Caco-2 (cell line): ENCODE results near the gene MYO6. TPM values are rescaled to one million over a fixed set of nuclear protein-coding genes. Genes with fewer than 3 reads are reported as not detected.

ENCODE experiments used
- BruUV-seq: library from RNA; stranded (reverse); fragments of 400-500 nt; replicated peaks from 2 replicates; lab custom pipeline; 2021; lab: Mats Ljungman, UMichigan
- CTCF ChIA-PET: fragments of 300-600 bp; sonication (Branson Sonifier 250); formaldehyde crosslinking; loops from one replicate; lab custom pipeline; 2022; ENCODE audit warnings: antibody characterized with exemption; lab: Charles Lee
- POLR2A ChIA-PET: fragments of 300-600 bp; sonication (Branson Sonifier 250); formaldehyde crosslinking; loops from one replicate; lab custom pipeline; 2022; ENCODE audit warnings: antibody characterized with exemption; lab: Charles Lee
- DNase-seq, 2 experiments: peaks; one replicate each; pipeline versions ENCODE4 v3.0.0 to v3.0.0-alpha.2; 2020 to 2022
- H3K27me3 ChIP-seq: replicated peaks from 2 replicates; pipeline ENCODE4 v1.6.0; 2011; ENCODE audit warnings: low read length; ENCODE audit not compliant: control insufficient read depth, insufficient read depth
- H3K36me3 ChIP-seq: 2 replicates; pipeline ENCODE4 v1.5.1; 2011; ENCODE audit warnings: low read length; ENCODE audit not compliant: control insufficient read depth, insufficient read depth
- H3K4me1 ChIP-seq: fragments of 250-450 bp; sonication (Bioruptor Pico); 2 replicates; pipeline ENCODE4 v1.5.1; 2020; ENCODE audit warnings: mild to moderate bottlenecking
- H3K4me3 ChIP-seq: 2 replicates; pipeline ENCODE4 v1.5.1; 2011; ENCODE audit warnings: low read depth, mild to moderate bottlenecking, control low read depth, low read length
- H3K9me3 ChIP-seq: fragments of 250-450 bp; sonication (Bioruptor Pico); 2 replicates; pipeline ENCODE4 v1.5.1; 2020; ENCODE audit warnings: mild to moderate bottlenecking, moderate library complexity
- H3K27ac Mint-ChIP-seq: one replicate; pipeline ENCODE4 v1.8.0; 2022; ENCODE audit warnings: mixed read lengths; ENCODE audit not compliant: unreplicated experiment
- H3K27me3 Mint-ChIP-seq: one replicate; pipeline ENCODE4 v1.8.0; 2022; ENCODE audit warnings: mixed read lengths; ENCODE audit not compliant: insufficient read depth, unreplicated experiment
- H3K36me3 Mint-ChIP-seq: one replicate; pipeline ENCODE4 v1.8.0; 2022; ENCODE audit warnings: mild to moderate bottlenecking, mixed read lengths; ENCODE audit not compliant: insufficient read depth, unreplicated experiment
- H3K4me1 Mint-ChIP-seq: one replicate; pipeline ENCODE4 v1.8.0; 2022; ENCODE audit warnings: low read depth, mixed read lengths; ENCODE audit not compliant: unreplicated experiment
- H3K4me3 Mint-ChIP-seq: one replicate; pipeline ENCODE4 v1.8.0; 2022; ENCODE audit warnings: mild to moderate bottlenecking, moderate library complexity, mixed read lengths; ENCODE audit not compliant: unreplicated experiment
- H3K9me3 Mint-ChIP-seq: one replicate; pipeline ENCODE4 v1.8.0; 2022; ENCODE audit warnings: mixed read lengths; ENCODE audit not compliant: unreplicated experiment
- intact Hi-C: fragments of 100-400 bp; cut with micrococcal nuclease; formaldehyde crosslinking; loops from one replicate; pipeline ENCODE4 v1.10.0; 2022; ENCODE audit not compliant: unreplicated experiment
- total RNA-seq: library from RNA; stranded (reverse); gene quantifications from 2 replicates; pipeline ENCODE4 v1.2.3, GENCODE V29; 2022
- TF ChIP-seq, protein P1 (sequence below), 2 experiments: fragments of 200-600 bp in 1 of 2; IDR thresholded peaks; 1 replicate in 1 of 2; 2 replicates in 1 of 2; pipeline versions ENCODE4 v1.5.1 to v1.8.0; 2011 to 2022; ENCODE audit warnings: antibody characterized with exemption in 1 of 2, control low read depth in 1 of 2, inconsistent platforms in 1 of 2, low read depth in 1 of 2, low read length in 1 of 2, mild to moderate bottlenecking in 1 of 2, moderate library complexity in 1 of 2; ENCODE audit not compliant: insufficient read depth in 1 of 2, severe bottlenecking in 1 of 2, unreplicated experiment in 1 of 2

MYO6 gene
- total RNA-seq, 1 experiment from 2014 or later, result 43.0 TPM

DNA sequence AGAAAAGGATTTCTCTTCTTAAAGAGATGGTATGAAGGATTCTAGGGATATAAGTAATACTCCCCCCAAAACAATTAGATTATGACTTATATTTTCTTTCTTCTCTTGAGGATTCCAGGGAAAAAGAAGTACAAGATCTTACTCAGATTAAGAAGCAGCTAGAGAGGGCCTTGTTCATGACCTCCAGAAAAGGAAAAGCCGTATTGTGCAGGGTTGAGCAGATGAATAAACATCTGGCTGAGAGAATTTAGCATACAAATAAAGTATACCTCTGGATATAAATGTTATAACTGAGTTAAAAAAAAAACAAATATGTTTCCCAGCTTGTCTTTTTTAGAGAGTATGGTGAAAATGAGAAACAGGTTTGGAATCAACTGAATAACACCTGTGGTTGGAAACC lies 11.3 kb downstream of the MYO6 start:
- ChIA-PET CTCF (no interaction called here), POLR2A (no interaction called here)
- Mint-ChIP-seq H3K4me1 (peaks cover 5% of the 10 kb centered on the region), H3K9me3 (no peaks in the 10 kb centered on the region), H3K27me3 (no peaks in the 10 kb centered on the region), H3K36me3 (peaks cover 6% of the 10 kb centered on the region), H3K4me3 (no peak overlapping the region), H3K27ac (no peak overlapping the region)
- no peaks in the 10 kb centered on the region for H3K9me3 ChIP-seq
- intact Hi-C loops, result no loop called here
- BruUV-seq, result no TSS peak
- H3K4me1 ChIP-seq, result peaks cover 5% of the 10 kb centered on the region
- no peak overlapping the region for H3K4me3 ChIP-seq
- H3K36me3 ChIP-seq, result no peaks in the 10 kb centered on the region
- no peak for DNase-seq
- TF ChIP-seq, protein P1, sequence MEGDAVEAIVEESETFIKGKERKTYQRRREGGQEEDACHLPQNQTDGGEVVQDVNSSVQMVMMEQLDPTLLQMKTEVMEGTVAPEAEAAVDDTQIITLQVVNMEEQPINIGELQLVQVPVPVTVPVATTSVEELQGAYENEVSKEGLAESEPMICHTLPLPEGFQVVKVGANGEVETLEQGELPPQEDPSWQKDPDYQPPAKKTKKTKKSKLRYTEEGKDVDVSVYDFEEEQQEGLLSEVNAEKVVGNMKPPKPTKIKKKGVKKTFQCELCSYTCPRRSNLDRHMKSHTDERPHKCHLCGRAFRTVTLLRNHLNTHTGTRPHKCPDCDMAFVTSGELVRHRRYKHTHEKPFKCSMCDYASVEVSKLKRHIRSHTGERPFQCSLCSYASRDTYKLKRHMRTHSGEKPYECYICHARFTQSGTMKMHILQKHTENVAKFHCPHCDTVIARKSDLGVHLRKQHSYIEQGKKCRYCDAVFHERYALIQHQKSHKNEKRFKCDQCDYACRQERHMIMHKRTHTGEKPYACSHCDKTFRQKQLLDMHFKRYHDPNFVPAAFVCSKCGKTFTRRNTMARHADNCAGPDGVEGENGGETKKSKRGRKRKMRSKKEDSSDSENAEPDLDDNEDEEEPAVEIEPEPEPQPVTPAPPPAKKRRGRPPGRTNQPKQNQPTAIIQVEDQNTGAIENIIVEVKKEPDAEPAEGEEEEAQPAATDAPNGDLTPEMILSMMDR (IDR thresholded peaks at IDR 0.05; ENCODE audit: insufficient read depth in 1 of 2, low read depth in 1 of 2, low read length in 1 of 2, severe bottlenecking in 1 of 2, unreplicated experiment in 1 of 2), result no peak
- H3K27me3 ChIP-seq, result no peaks in the 10 kb centered on the region

DNA sequence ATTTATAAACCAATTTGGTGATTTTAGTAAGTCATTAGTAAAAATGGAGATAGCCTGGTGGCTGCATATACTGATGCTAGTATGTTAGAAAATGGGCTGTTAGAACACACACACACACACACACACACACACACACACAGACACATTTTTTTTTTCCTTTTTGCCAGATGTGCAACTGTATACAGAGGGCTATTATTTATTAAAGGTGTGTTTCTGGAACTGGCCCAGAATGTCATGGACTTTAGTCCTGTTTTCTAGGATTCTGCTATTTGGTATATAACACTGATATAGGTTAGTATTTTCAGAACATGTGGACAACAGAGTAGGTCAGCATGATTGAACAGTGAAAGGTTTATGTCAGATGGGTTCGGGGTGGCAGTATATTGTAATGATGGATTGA lies 12.4 kb downstream of the MYO6 start:
- ChIA-PET POLR2A (no interaction called here), CTCF (no interaction called here)
- Mint-ChIP-seq H3K27me3 (no peaks in the 10 kb centered on the region), H3K4me1 (peaks cover 5% of the 10 kb centered on the region), H3K9me3 (no peaks in the 10 kb centered on the region), H3K36me3 (no peaks in the 10 kb centered on the region), H3K4me3 (no peak overlapping the region), H3K27ac (no peak overlapping the region)
- intact Hi-C loops, result no loop called here
- DNase-seq, result no peak
- Histone ChIP-seq H3K4me3 (no peak overlapping the region), H3K9me3 (no peaks in the 10 kb centered on the region), H3K27me3 (no peaks in the 10 kb centered on the region), H3K4me1 (peaks cover 5% of the 10 kb centered on the region), H3K36me3 (no peaks in the 10 kb centered on the region)
- no TSS peak for BruUV-seq
- TF ChIP-seq, protein P1 (IDR thresholded peaks at IDR 0.05; ENCODE audit: insufficient read depth in 1 of 2, low read depth in 1 of 2, low read length in 1 of 2, severe bottlenecking in 1 of 2, unreplicated experiment in 1 of 2), result no peak

DNA sequence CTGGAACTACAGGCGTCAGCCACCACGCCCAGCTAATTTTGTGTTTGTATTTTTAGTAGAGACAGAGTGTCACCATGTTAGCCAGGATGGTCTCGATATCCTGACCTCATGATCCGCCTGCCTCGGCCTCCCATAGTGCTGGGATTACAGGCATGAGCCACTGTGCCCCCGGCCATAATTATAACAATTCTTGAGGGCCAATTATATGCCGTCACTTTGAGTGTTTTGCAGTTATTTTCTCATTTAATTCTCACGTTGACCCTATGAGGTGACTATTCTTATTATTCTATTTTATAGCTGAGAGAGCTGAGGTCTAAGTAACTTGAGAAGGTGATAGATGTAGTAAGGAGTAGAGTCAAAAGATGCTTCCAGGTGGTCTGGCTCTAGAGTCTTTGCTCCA lies 13.0 kb downstream of the MYO6 start:
- Mint-ChIP-seq H3K27ac (no peak overlapping the region), H3K9me3 (no peaks in the 10 kb centered on the region), H3K36me3 (no peaks in the 10 kb centered on the region), H3K4me3 (no peak overlapping the region), H3K27me3 (no peaks in the 10 kb centered on the region), H3K4me1 (peaks cover 5% of the 10 kb centered on the region)
- Histone ChIP-seq H3K36me3 (no peaks in the 10 kb centered on the region), H3K27me3 (no peaks in the 10 kb centered on the region), H3K9me3 (no peaks in the 10 kb centered on the region), H3K4me3 (no peak overlapping the region), H3K4me1 (peaks cover 5% of the 10 kb centered on the region)
- CTCF ChIA-PET, result no interaction called here
- no TSS peak for BruUV-seq
- TF ChIP-seq, protein P1 (IDR thresholded peaks at IDR 0.05; ENCODE audit: insufficient read depth in 1 of 2, low read depth in 1 of 2, low read length in 1 of 2, severe bottlenecking in 1 of 2, unreplicated experiment in 1 of 2), result no peak
- intact Hi-C loops, result no loop called here
- POLR2A ChIA-PET, result no interaction called here
- DNase-seq, result no peak
